Memory B cell (primary cell): ENCODE measurements around the gene OR4M2.
"Not testable (repeated sequence)": the region's sequence is repeated elsewhere in the genome, so short reads cannot be mapped to it uniquely, and the experiment has no call there.

Source experiments
- ATAC-seq: fragments of 150-1000 bp; cut with Tn5 transposase; 2 replicates; pipeline ENCODE4 v1.10.0; 2021; ENCODE audit warnings: low read depth, mild to moderate bottlenecking, moderate library complexity
- DNase-seq, 2 donors: peaks; one replicate each; pipeline ENCODE4 v3.0.0; 2022; ENCODE audit warnings: low spot score in 2 of 2
- H3K27ac Mint-ChIP-seq: one replicate; pipeline ENCODE4 v1.8.0; 2022; ENCODE audit warnings: mild to moderate bottlenecking, moderate library complexity, mixed read lengths
- H3K27me3 Mint-ChIP-seq: one replicate; pipeline ENCODE4 v1.8.0; 2022; ENCODE audit warnings: mixed read lengths
- H3K36me3 Mint-ChIP-seq: one replicate; pipeline ENCODE4 v1.8.0; 2022; ENCODE audit warnings: mild to moderate bottlenecking, mixed read lengths
- H3K4me1 Mint-ChIP-seq: one replicate; pipeline ENCODE4 v1.8.0; 2022; ENCODE audit warnings: mixed read lengths
- H3K4me3 Mint-ChIP-seq: one replicate; pipeline ENCODE4 v1.8.0; 2022; ENCODE audit warnings: mild to moderate bottlenecking, moderate library complexity, mixed read lengths
- H3K9me3 Mint-ChIP-seq: one replicate; pipeline ENCODE4 v1.8.0; 2022; ENCODE audit warnings: mixed read lengths

OR4M2 gene

GRCh38 chr15:22080227-22080626, at the start of gene OR4M2:
Gene OR4M2 (plus strand): TSS chr15:22080527. CDS start chr15:22080625, 98 bp downstream.
- DNase-seq, H3K9me3 Mint-ChIP-seq, H3K4me3 Mint-ChIP-seq, H3K27me3 Mint-ChIP-seq, H3K36me3 Mint-ChIP-seq, H3K27ac Mint-ChIP-seq, ATAC-seq, H3K4me1 Mint-ChIP-seq: not testable (repeated sequence)

- DNase-seq, ATAC-seq: not testable (repeated sequence)
These were observed 11.1 kb upstream of the OR4M2 start for GRCh38 chr15:22069267-22069666.

GRCh38 chr15:22081386-22081785, 1.1 kb downstream of the OR4M2 start:
- H3K4me3 Mint-ChIP-seq, H3K9me3 Mint-ChIP-seq, DNase-seq, H3K27me3 Mint-ChIP-seq, H3K4me1 Mint-ChIP-seq, H3K27ac Mint-ChIP-seq, H3K36me3 Mint-ChIP-seq: not testable (repeated sequence)
- ATAC-seq, result peak; percentile 49

More at GRCh38 chr15:22069267-22069666, 11.1 kb upstream of the OR4M2 start:
- H3K4me1 Mint-ChIP-seq, H3K36me3 Mint-ChIP-seq, H3K9me3 Mint-ChIP-seq, H3K27ac Mint-ChIP-seq, H3K4me3 Mint-ChIP-seq, H3K27me3 Mint-ChIP-seq: not testable (repeated sequence)

- DNase-seq, H3K36me3 Mint-ChIP-seq, H3K4me1 Mint-ChIP-seq, H3K27me3 Mint-ChIP-seq, H3K4me3 Mint-ChIP-seq, H3K27ac Mint-ChIP-seq, H3K9me3 Mint-ChIP-seq: not testable (repeated sequence)
- ATAC-seq, result peak; percentile 14
These were observed 18.4 kb downstream of the OR4M2 start for GRCh38 chr15:22098616-22099253.

- not testable (repeated sequence) for H3K4me1 Mint-ChIP-seq
These were observed 19.1 kb downstream of the OR4M2 start for GRCh38 chr15:22099289-22099891.

GRCh38 chr15:22122033-22122432, 41.7 kb downstream of the OR4M2 start:
- H3K27ac Mint-ChIP-seq, H3K9me3 Mint-ChIP-seq, H3K4me3 Mint-ChIP-seq, H3K27me3 Mint-ChIP-seq, DNase-seq, ATAC-seq, H3K4me1 Mint-ChIP-seq, H3K36me3 Mint-ChIP-seq: not testable (repeated sequence)

More at GRCh38 chr15:22099289-22099891, 19.1 kb downstream of the OR4M2 start:
- H3K36me3 Mint-ChIP-seq, H3K4me3 Mint-ChIP-seq, H3K27ac Mint-ChIP-seq, H3K27me3 Mint-ChIP-seq, H3K9me3 Mint-ChIP-seq, DNase-seq: not testable (repeated sequence)
- peak; percentile 72 for ATAC-seq
